Measurements from ENCODE around the gene LRRC8E. TPM values are rescaled to one million over a fixed set of nuclear protein-coding genes. Genes with fewer than 3 reads are reported as not detected.

The LRRC8E gene
- total and polyA plus RNA-seq, 2 of the 8 experiments (the other 6 are each of a cell fraction or from before 2014, with no cell fraction given), result 2.7 to 2.9 TPM

- CTCF ChIA-PET (ENCODE audit: partially characterized antibody), result interaction anchor here (0.6 to 4.9 kb wide), 18 partner anchors 9 to 60 kb away, joined by 3 to 21 read pairs (median 4); partner anchors contain the start of genes LRRC8E and TGFBR3L
- H3K79me2 ChIP-seq (ENCODE audit: control insufficient read depth in 1 of 2, insufficient read depth in 2 of 2, low read length in 2 of 2), result peaks cover 0 to 8% of the 10 kb centered on the region in 2 experiments; a peak in 2 of 4 replicates
- H3K4me2 ChIP-seq (ENCODE audit: insufficient read depth in 1 of 2, low read depth in 2 of 2, low read length in 2 of 2), result no peak overlapping the region
- H4K8ac ChIP-seq (ENCODE audit: extremely low read depth, insufficient read depth, low read length), result no peak overlapping the region
- H3K79me1 ChIP-seq (ENCODE audit: low read depth, low read length), result peaks cover 7% of the 10 kb centered on the region
- no peak overlapping the region for H2BK120ac ChIP-seq (replicated peaks; ENCODE audit: low read depth, low read length)
- H3K9ac ChIP-seq (replicated peaks in 1 of 4; ENCODE audit: extremely low read depth in 1 of 4, low read depth in 3 of 4, low read length in 3 of 4), result no peak overlapping the region
- no peak overlapping the region for H2AFZ ChIP-seq (ENCODE audit: low read length)
- H2AK5ac ChIP-seq (ENCODE audit: low read depth, low read length), result no peak overlapping the region
- no peak overlapping the region for H3K56ac ChIP-seq (replicated peaks; ENCODE audit: insufficient read length, low read depth, low read length)
- H3K36me3 ChIP-seq (ENCODE audit: control insufficient read depth in 2 of 4, insufficient read depth in 4 of 4, low read length in 3 of 4), result no peaks in the 10 kb centered on the region; a peak in 1 of 8 replicates
- no peak overlapping the region for H3K27ac ChIP-seq (ENCODE audit: low read depth, low read length)
- FAIRE-seq (no peak), DNase-seq (ENCODE audit: low read depth in 1 of 2, low spot score in 2 of 2) (no peak)
- no peak overlapping the region for H2BK12ac ChIP-seq (ENCODE audit: low read depth, low read length)
- peaks cover 13% of the 10 kb centered on the region for H3K23me2 ChIP-seq (ENCODE audit: low read depth, low read length)
- no peak overlapping the region for H4K91ac ChIP-seq (replicated peaks; ENCODE audit: insufficient read length, low read length)
- H3K4me1 ChIP-seq (replicated peaks in 1 of 4; ENCODE audit: control insufficient read depth in 3 of 4, insufficient read depth in 4 of 4, low read length in 3 of 4), result peaks cover 0 to 17% (median 7%) of the 10 kb centered on the region in 4 experiments; a peak in 5 of 7 replicates
- no peaks in the 10 kb centered on the region for H3K27me3 ChIP-seq (replicated peaks in 1 of 4; ENCODE audit: control insufficient read depth in 3 of 4, extremely low read depth in 1 of 4, insufficient read depth in 3 of 4, low read length in 3 of 4)
- no peak overlapping the region for H4K5ac ChIP-seq (ENCODE audit: insufficient read length, low read depth, low read length)
- H4K20me1 ChIP-seq (replicated peaks in 1 of 2; ENCODE audit: control insufficient read depth in 1 of 2, insufficient read depth in 2 of 2, low read length in 2 of 2), result peaks cover 0 to 3% of the 10 kb centered on the region in 2 experiments
- WGBS, 2 experiments (ENCODE audit: extremely low coverage in 1 of 2, insufficient coverage in 1 of 2, insufficient read length in 1 of 2, insufficient replicate concordance in 2 of 2, low coverage in 1 of 2, low lambda C conversion rate in 2 of 2, missing lambda C conversion rate in 1 of 2), result 94% methylated on average over 30 of the region's 34 CpGs; no CpG with 5 or more reads in 1 of the 2 experiments
- no peak overlapping the region for H3K14ac ChIP-seq (ENCODE audit: insufficient read length)
- H3K9me3 ChIP-seq (ENCODE audit: insufficient read depth in 2 of 2, low read depth in 1 of 2, low read length in 1 of 2), result no peaks in the 10 kb centered on the region
- H3K4ac ChIP-seq (replicated peaks; ENCODE audit: insufficient read length, low read depth, low read length), result no peak overlapping the region
- H3K23ac ChIP-seq (ENCODE audit: insufficient read length), result no peak overlapping the region
- POLR2A ChIA-PET (ENCODE audit: partially characterized antibody), result interaction anchor here (0.6 to 5.0 kb wide), 11 partner anchors 10 to 327 kb away, joined by 3 to 22 read pairs (median 8); partner anchors contain the start of genes LRRC8E, SNAPC2, TGFBR3L and TIMM44
- no peak overlapping the region for H2BK20ac ChIP-seq (ENCODE audit: low read length)
- no peak overlapping the region for H3K4me3 ChIP-seq (ENCODE audit: extremely low read depth in 1 of 4, insufficient read depth in 2 of 4, low read depth in 3 of 4, low read length in 4 of 4)
- no peak overlapping the region for H2BK5ac ChIP-seq (ENCODE audit: low read depth, low read length)
- H2BK15ac ChIP-seq (ENCODE audit: low read length), result no peak overlapping the region
- no peak overlapping the region for H3K18ac ChIP-seq (ENCODE audit: extremely low read depth, low read length)
- TF ChIP-seq RAD21 (IDR thresholded peaks at IDR 0.05 in 1 of 2, conservative IDR thresholded peaks at IDR 0.05 in 1 of 2; ENCODE audit: low read depth in 2 of 2, low read length in 2 of 2) (no peak), HDAC2 (IDR thresholded peaks at IDR 0.05; ENCODE audit: borderline replicate concordance in 1 of 2, low read depth in 2 of 2, low read length in 2 of 2) (no peak), CTBP2 (IDR thresholded peaks at IDR 0.05; ENCODE audit: borderline replicate concordance, insufficient read depth, insufficient read length, low read length) (no peak), MAX (IDR thresholded peaks at IDR 0.05) (no peak), ATF3 (IDR thresholded peaks at IDR 0.05; ENCODE audit: insufficient read depth, low read depth, low read length) (no peak)
These were observed 11.6 kb downstream of the LRRC8E start for GRCh38 chr19:7899751-7900378.

Measured in H1 (cell line).